RWPE2 (cell line): ENCODE data around the gene SLC33A1.

ENCODE experiments used
- ATAC-seq: fragments of 200-7000 bp; cut with Tn5 transposase; 3 replicates; pipeline ENCODE4 v1.9.1; 2021; ENCODE audit warnings: low read depth
- DNase-seq: peaks from one replicate; pipeline ENCODE4 v3.0.0-alpha.2; 2020; ENCODE audit warnings: low spot score
- H3K27ac ChIP-seq: fragments of 450-650 bp; 2 replicates; pipeline ENCODE4 v1.5.1; 2017; ENCODE audit warnings: mild to moderate bottlenecking; ENCODE audit not compliant: poor library complexity, severe bottlenecking
- H3K27me3 ChIP-seq: fragments of 250-450 bp; sonication (Bioruptor Pico); 2 replicates; pipeline ENCODE4 v1.5.1; 2021; ENCODE audit warnings: mild to moderate bottlenecking, moderate library complexity; ENCODE audit not compliant: insufficient read depth, poor library complexity, severe bottlenecking
- H3K36me3 ChIP-seq: fragments of 250-450 bp; sonication (Bioruptor Pico); 2 replicates; pipeline ENCODE4 v1.5.1; 2020; ENCODE audit warnings: low read depth, mild to moderate bottlenecking, moderate library complexity
- H3K4me1 ChIP-seq: fragments of 250-450 bp; sonication (Bioruptor Pico); 2 replicates; pipeline ENCODE4 v1.5.1; 2021; ENCODE audit warnings: mild to moderate bottlenecking, moderate library complexity; ENCODE audit not compliant: insufficient read depth, poor library complexity, severe bottlenecking
- H3K4me3 ChIP-seq: fragments of 250-450 bp; sonication (Bioruptor Pico); 2 replicates; pipeline ENCODE4 v1.5.1; 2021; ENCODE audit warnings: mild to moderate bottlenecking, moderate library complexity; ENCODE audit not compliant: severe bottlenecking
- H3K9me3 ChIP-seq: fragments of 250-450 bp; sonication (Bioruptor Pico); 2 replicates; pipeline ENCODE4 v1.5.1; 2021; ENCODE audit warnings: mild to moderate bottlenecking, moderate library complexity; ENCODE audit not compliant: severe bottlenecking
- TF ChIP-seq, protein P1 (sequence below): fragments of 450-650 bp; IDR thresholded peaks from one replicate; pipeline ENCODE4 v1.5.1; 2017; ENCODE audit warnings: mild to moderate bottlenecking, moderate library complexity; ENCODE audit not compliant: poor library complexity, severe bottlenecking

SLC33A1 gene

DNA sequence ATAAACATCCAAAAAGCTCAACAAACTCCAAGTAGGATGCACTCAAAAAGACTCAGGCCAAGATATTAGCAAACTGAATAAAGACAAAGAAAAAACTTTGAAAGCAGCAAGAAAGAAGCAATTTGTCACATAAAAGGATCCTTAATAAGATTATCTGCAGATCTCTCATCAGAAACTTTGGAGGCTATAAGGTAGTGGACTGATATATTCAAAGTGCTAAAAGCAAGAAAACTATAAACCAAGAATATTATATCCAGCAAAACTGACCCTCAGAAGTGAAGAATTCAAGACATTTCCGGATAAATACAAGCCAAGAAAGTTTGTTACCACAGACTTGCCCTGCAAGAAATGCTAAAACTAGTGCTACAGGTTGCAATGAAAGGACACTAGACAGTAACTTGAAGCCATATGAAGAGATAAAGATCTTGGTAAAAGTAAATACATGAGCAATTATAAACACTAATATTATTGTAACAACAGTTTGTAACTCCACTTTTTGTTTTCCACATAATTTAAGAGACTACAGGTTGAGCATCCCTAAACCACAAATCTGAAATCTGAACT, 71.8 kb downstream of the SLC33A1 start:
- no peaks in the 10 kb centered on the region for H3K9me3 ChIP-seq
- H3K36me3 ChIP-seq: no peaks in the 10 kb centered on the region
- no peaks in the 10 kb centered on the region for H3K4me1 ChIP-seq
- TF ChIP-seq, protein P1, sequence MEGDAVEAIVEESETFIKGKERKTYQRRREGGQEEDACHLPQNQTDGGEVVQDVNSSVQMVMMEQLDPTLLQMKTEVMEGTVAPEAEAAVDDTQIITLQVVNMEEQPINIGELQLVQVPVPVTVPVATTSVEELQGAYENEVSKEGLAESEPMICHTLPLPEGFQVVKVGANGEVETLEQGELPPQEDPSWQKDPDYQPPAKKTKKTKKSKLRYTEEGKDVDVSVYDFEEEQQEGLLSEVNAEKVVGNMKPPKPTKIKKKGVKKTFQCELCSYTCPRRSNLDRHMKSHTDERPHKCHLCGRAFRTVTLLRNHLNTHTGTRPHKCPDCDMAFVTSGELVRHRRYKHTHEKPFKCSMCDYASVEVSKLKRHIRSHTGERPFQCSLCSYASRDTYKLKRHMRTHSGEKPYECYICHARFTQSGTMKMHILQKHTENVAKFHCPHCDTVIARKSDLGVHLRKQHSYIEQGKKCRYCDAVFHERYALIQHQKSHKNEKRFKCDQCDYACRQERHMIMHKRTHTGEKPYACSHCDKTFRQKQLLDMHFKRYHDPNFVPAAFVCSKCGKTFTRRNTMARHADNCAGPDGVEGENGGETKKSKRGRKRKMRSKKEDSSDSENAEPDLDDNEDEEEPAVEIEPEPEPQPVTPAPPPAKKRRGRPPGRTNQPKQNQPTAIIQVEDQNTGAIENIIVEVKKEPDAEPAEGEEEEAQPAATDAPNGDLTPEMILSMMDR: no peak
- ATAC-seq (no peak), DNase-seq (no peak)
- no peak overlapping the region for H3K4me3 ChIP-seq
- no peaks in the 10 kb centered on the region for H3K27me3 ChIP-seq
- no peak overlapping the region for H3K27ac ChIP-seq

DNA sequence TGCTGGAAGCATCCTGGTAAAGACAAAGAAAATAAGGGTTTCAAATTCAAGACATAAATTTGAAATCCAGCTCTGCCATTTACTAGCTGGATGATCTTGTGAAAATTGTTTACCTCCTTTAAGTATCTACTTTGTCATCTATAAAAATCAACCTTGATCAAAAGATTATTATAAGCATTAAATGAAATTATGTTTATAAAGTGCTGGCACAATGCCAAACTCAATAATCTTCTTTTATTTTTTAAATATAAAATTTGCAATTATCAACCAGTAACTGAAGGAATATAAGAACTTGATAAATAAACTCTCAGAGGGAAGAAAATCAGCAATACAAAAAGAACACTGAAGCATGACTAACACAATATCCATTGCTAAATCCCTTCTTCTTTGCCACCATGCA, 73.9 kb downstream of the SLC33A1 start:
- DNase-seq (no peak), ATAC-seq (no peak)
- Histone ChIP-seq H3K27me3 (no peaks in the 10 kb centered on the region), H3K4me3 (no peak overlapping the region), H3K4me1 (no peaks in the 10 kb centered on the region), H3K9me3 (no peaks in the 10 kb centered on the region), H3K27ac (no peak overlapping the region), H3K36me3 (no peaks in the 10 kb centered on the region)
- TF ChIP-seq, protein P1: no peak

GRCh38 chr3:155778462-155778861, 75.8 kb downstream of the SLC33A1 start:
- no peaks in the 10 kb centered on the region for H3K27me3 ChIP-seq
- H3K9me3 ChIP-seq: no peaks in the 10 kb centered on the region
- H3K27ac ChIP-seq: no peak overlapping the region
- TF ChIP-seq, protein P1: no peak
- H3K36me3 ChIP-seq: no peaks in the 10 kb centered on the region
- no peak overlapping the region for H3K4me3 ChIP-seq
- DNase-seq (no peak), ATAC-seq (no peak)
- H3K4me1 ChIP-seq: no peaks in the 10 kb centered on the region

DNA sequence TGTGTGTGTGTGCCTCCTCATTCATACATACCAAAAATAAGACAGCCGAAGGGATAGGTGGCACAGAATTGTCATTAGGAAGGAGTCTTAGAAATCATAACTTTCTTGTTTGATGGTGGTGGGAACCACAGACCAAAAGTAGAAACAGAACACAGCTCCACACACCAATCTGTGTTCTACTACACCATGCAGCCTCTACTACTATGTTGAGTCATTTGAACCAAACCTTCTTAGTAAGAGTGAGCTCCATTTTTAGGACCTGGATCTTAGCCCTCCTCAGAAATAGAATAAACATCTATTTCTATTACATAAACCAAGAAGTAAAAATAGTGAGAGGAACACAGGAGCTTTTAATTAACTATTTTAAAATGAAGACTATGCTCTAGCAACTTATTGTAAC, 81.4 kb downstream of the SLC33A1 start:
- H3K36me3 ChIP-seq: no peaks in the 10 kb centered on the region
- DNase-seq (no peak), ATAC-seq (no peak)
- no peaks in the 10 kb centered on the region for H3K27me3 ChIP-seq
- H3K4me3 ChIP-seq: no peak overlapping the region
- H3K27ac ChIP-seq: no peak overlapping the region
- TF ChIP-seq, protein P1: no peak
- H3K4me1 ChIP-seq: no peaks in the 10 kb centered on the region
- H3K9me3 ChIP-seq: no peaks in the 10 kb centered on the region

- Histone ChIP-seq H3K27me3 (no peaks in the 10 kb centered on the region), H3K4me3 (no peak overlapping the region), H3K4me1 (no peaks in the 10 kb centered on the region), H3K36me3 (no peaks in the 10 kb centered on the region), H3K27ac (no peak overlapping the region), H3K9me3 (no peaks in the 10 kb centered on the region)
- TF ChIP-seq, protein P1: no peak
- ATAC-seq: no peak
- no peak for DNase-seq
These were observed 83.1 kb downstream of the SLC33A1 start for GRCh38 chr3:155771126-155771525.
